KG1 (cell line): ENCODE results near the gene MSH4.
"Not testable (repeated sequence)": the region's sequence is repeated elsewhere in the genome, so short reads cannot be mapped to it uniquely, and the experiment has no call there.

Experiments used
- DNase-seq: peaks from one replicate; lab custom pipeline; 2025; lab: John Stamatoyannopoulos, UW

MSH4 gene

DNA sequence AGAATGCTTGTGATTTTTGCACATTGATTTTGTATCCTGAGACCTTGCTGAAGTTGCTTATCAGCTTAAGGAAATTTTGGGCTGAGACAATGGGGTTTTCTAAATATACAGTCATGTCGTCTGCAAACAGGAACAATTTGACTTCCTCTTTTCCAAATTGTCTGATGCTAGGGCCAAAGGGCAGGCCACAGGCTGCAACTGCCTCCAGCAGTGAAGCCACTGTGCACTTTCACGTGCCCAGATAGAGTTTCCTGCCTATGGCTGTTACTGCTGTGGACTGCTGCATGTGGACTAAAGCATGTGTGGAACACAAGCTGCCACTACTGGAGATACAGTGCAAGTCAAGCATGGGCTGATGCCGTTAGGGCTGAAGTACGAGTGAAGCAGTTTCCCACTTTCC lies 146.4 kb downstream of the MSH4 start:
- not testable (repeated sequence) for DNase-seq

DNA sequence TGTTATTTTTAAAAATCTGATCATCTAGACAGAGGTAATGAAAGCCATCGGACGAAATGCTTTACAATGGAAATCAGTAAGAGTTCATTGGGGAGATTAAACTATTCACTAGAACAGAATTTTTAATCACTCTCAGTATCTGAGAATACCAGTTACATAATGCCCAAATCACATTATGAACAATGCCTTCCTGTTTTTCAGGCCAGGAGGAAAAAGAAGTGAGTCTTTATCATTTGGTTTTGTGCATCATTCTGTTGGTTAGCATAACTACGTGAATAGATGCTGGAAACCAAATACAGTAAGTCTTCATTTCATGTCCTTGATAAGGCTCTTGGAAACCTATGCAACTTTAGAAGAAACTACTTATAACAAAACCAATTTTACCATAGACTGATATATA lies 153.5 kb downstream of the MSH4 start:
- DNase-seq: no peak

DNA sequence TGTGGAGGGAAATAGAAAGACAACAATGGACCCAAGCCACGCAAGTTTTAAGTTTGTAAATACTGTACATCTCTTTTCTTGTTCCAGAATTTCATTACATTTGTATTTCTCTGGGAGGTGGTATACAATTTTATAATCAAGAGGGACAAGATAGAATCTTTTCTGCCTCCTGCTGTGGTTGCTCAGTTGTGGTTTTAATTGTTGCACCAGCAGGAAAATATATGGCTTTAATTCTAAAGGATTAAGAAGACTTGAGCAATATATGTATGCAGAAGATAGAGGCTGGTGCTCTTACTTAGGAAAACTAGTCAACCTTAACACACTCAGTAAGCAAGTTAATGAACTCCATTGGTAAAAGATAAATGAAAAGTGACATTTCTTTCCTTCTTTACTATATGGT lies 155.3 kb downstream of the MSH4 start:
- DNase-seq: no peak

DNA sequence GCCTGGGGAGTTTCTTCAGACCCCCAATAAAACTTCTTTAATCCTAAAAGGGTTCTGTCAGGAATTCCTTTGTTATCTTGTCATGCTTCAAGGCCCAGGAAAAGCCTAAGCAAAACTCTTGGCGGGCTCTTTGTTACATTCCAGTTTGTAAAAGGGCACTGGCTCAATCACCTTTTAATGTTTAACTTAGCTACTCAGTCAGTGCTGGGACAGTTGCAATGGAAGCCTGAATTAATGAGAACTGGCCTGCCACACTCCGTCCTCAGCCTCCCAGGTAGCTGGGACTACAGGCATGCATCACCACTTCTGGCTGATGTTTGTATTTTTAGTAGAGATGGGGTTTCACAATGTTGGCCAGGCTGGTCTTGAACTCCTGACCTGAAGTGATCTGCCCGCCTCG lies 156.8 kb downstream of the MSH4 start:
- DNase-seq: no peak

DNA sequence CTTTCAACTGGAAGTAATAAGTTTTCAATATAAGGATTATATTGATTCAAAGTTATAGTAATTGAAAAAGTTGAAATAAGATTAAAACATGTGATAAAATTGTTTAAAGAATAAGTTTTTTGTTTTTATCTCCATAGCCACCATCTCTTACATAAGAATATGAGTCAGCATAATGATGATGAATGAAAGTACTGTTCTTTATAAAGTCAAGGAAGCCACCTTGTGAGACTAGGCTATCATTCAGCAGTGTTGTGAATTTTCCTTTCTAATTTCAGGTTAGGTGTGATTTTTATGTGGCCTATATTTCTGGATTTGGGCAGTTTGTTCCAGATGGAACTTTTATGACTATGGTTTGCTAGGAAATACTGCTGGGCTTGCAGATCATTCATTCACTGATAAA lies 157.9 kb downstream of the MSH4 start:
- no peak for DNase-seq
